Testis (tissue), 3 donors: ENCODE data around the gene HERC4. TPM values are rescaled to one million over a fixed set of nuclear protein-coding genes. Genes with fewer than 3 reads are reported as not detected.

Experiments
- DNase-seq: peaks from one replicate; pipeline ENCODE4 v3.0.0-alpha.2; 2019
- H3K27ac ChIP-seq, 2 donors: fragments of 200-600 bp; sonication (generic); one replicate each; pipeline ENCODE4 v1.5.1; 2019
- H3K27me3 ChIP-seq: fragments of 200-600 bp; sonication (generic); one replicate; pipeline ENCODE4 v1.5.1; 2019
- H3K36me3 ChIP-seq: fragments of 200-600 bp; sonication (generic); one replicate; pipeline ENCODE4 v1.5.1; 2017; ENCODE audit warnings: low read depth; ENCODE audit errors: missing control alignments
- H3K4me1 ChIP-seq: fragments of 200-600 bp; sonication (generic); one replicate; pipeline ENCODE4 v1.5.1; 2019
- H3K4me3 ChIP-seq, 2 donors: fragments of 200-600 bp; sonication (generic); one replicate each; pipeline ENCODE4 v1.5.1; 2017 to 2019
- H3K9me3 ChIP-seq: fragments of 200-600 bp; sonication (generic); one replicate; pipeline ENCODE4 v1.5.1; 2017
- POLR2A ChIP-seq: fragments of 450-650 bp; IDR thresholded peaks from one replicate; pipeline ENCODE4 v1.6.1; 2017; ENCODE audit warnings: antibody characterized with exemption, mild to moderate bottlenecking, moderate library complexity
- WGBS, 2 donors: methylation state at CpG; one replicate each; pipeline ENCODE4 v1.1.5; 2018; 5-methylcytosine and 5-hydroxymethylcytosine counted together
- intact Hi-C: fragments of 100-400 bp; cut with DNase I; formaldehyde crosslinking; loops from one replicate; pipeline ENCODE4 v1.15.1; 2023; ENCODE audit warnings: low total_unique reads
- polyA plus RNA-seq: library from polyadenylated mRNA; stranded (reverse); fragments of 350-450 nt; fragmentation: Illumina TruSeq; extraction: RNeasy Lipid Tissue Mini Kit (QIAGEN cat#74804); gene quantifications from one replicate; pipeline ENCODE4 v1.2.3, GENCODE V29; 2014; ENCODE audit warnings: low read depth, low replicate concordance; ENCODE audit not compliant: insufficient read depth
- total RNA-seq, 2 donors: library from RNA; depleted of rRNA; stranded (reverse); fragments of >200 nt; gene quantifications; one replicate each; pipeline ENCODE4 v1.2.3, GENCODE V29; 2016
- TF ChIP-seq, protein P1 (sequence below), 3 experiments: fragments of 450-650 bp in 2 of 3; fragments of 200-600 bp in 1 of 3; sonication (generic) in 1 of 3; IDR thresholded peaks; one replicate each; pipeline ENCODE4 v1.5.1; 2016 to 2019; ENCODE audit warnings: antibody characterized with exemption in 3 of 3, mild to moderate bottlenecking in 2 of 3, moderate library complexity in 1 of 3

The HERC4 gene
- total and polyA plus RNA-seq, 3 donors from 2014 or later, result 30.5 to 79.1 (median 67.3) TPM

GRCh38 chr10:68099736-68100135 is 24.7 kb upstream of the HERC4 start:
- intact Hi-C loops, result no loop called here
- TF ChIP-seq, protein P1, sequence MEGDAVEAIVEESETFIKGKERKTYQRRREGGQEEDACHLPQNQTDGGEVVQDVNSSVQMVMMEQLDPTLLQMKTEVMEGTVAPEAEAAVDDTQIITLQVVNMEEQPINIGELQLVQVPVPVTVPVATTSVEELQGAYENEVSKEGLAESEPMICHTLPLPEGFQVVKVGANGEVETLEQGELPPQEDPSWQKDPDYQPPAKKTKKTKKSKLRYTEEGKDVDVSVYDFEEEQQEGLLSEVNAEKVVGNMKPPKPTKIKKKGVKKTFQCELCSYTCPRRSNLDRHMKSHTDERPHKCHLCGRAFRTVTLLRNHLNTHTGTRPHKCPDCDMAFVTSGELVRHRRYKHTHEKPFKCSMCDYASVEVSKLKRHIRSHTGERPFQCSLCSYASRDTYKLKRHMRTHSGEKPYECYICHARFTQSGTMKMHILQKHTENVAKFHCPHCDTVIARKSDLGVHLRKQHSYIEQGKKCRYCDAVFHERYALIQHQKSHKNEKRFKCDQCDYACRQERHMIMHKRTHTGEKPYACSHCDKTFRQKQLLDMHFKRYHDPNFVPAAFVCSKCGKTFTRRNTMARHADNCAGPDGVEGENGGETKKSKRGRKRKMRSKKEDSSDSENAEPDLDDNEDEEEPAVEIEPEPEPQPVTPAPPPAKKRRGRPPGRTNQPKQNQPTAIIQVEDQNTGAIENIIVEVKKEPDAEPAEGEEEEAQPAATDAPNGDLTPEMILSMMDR (IDR thresholded peaks at IDR 0.05), result no peak
- TF ChIP-seq POLR2A, result no peak
- Histone ChIP-seq H3K27ac (no peak overlapping the region), H3K4me3 (no peak overlapping the region), H3K27me3 (no peaks in the 10 kb centered on the region), H3K36me3 (no peaks in the 10 kb centered on the region), H3K4me1 (no peaks in the 10 kb centered on the region), H3K9me3 (no peaks in the 10 kb centered on the region)
- no peak for DNase-seq
- WGBS, 2 donors, result 93 to 95% methylated on average over 3 of the region's 3 CpGs

DNA sequence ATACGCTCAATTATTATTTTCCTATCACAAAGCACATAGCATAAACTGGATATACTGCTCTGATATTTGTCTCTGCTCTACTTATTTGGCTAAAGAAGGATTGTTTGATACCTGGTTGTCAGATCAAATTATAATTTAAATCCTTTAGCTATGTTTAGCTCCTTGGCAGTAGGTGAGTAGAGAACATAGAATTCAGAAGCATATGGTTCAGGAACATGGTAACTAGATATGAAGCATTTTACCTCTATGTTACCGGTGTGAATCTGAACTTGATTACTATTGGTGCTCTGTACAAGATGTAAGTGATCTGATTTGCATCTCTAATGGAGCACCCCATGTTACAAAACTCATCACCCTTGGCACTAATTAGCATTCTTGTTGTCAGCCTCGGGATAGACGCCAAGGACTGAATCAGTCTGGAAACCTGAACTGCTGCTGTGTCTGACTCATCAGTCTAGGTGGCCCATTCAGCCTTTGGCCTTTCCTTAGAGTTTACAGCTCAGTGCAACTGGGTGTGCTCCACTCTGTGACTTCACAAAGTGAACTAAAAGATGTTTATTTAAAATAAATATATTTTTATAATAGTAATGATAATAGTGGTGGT is 21.9 kb upstream of the HERC4 start:
- intact Hi-C loops, result no loop called here
- H3K4me3 ChIP-seq, result no peak overlapping the region
- DNase-seq, result no peak
- H3K4me1 ChIP-seq, result no peaks in the 10 kb centered on the region
- H3K27ac ChIP-seq, result no peak overlapping the region
- H3K9me3 ChIP-seq, result no peaks in the 10 kb centered on the region
- TF ChIP-seq, protein P1 (IDR thresholded peaks at IDR 0.05), result no peak
- no peak for TF ChIP-seq POLR2A
- no peaks in the 10 kb centered on the region for H3K36me3 ChIP-seq
- H3K27me3 ChIP-seq, result no peaks in the 10 kb centered on the region
- WGBS, 2 donors, result 61 to 70% methylated on average over 4 of the region's 4 CpGs

DNA sequence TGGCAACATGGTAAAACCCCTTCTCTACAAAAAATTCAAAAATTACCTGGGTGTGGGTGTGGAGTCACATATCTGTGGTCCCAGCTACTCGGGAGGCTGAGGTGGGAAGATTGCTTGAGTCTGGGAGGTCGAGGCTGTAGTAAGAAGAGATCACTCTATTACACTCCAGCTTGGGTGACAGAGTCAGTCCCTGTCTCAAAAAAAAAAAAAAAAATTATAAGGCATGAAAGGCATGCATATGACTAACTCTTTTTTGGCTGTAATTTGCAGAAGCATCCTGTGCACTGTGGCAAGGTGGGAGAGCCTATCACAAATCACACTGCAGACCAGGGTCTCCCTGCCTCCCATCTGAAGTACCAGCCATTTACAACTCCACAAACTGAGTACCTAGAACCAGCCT is 20.1 kb upstream of the HERC4 start:
- Histone ChIP-seq H3K27me3 (no peaks in the 10 kb centered on the region), H3K4me1 (no peaks in the 10 kb centered on the region), H3K4me3 (no peak overlapping the region), H3K36me3 (no peaks in the 10 kb centered on the region), H3K9me3 (no peaks in the 10 kb centered on the region), H3K27ac (no peak overlapping the region)
- TF ChIP-seq, protein P1 (IDR thresholded peaks at IDR 0.05), result no peak
- TF ChIP-seq POLR2A, result no peak
- intact Hi-C loops, result no loop called here
- 77 to 84% methylated on average over 2 of the region's 2 CpGs for WGBS, 2 donors
- DNase-seq, result no peak

DNA sequence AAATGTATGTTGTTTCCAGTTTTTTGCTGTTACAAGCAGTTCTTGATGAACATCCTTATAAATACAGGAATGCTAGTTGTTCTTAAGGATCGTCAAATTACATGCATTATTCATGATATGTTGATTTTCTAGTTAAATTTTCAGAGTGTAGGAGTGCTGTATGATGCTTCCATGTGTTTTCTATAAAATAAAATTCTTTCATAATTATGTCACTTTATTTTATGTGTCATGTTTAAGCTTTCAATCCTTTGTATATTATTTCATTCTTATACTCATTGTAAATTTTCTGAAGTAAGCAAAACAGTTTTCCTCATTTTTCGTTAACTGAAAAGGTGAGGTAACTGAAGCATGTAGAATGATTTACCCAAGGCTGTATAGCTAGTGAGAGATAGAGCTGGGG is 17.4 kb upstream of the HERC4 start:
- Histone ChIP-seq H3K4me1 (no peaks in the 10 kb centered on the region), H3K4me3 (no peak overlapping the region), H3K27ac (no peak overlapping the region), H3K27me3 (no peaks in the 10 kb centered on the region), H3K9me3 (no peaks in the 10 kb centered on the region), H3K36me3 (no peaks in the 10 kb centered on the region)
- intact Hi-C loops, result no loop called here
- no peak for DNase-seq
- 91 to 95% methylated on average over 2 of the region's 2 CpGs for WGBS, 2 donors
- TF ChIP-seq, protein P1 (IDR thresholded peaks at IDR 0.05), result no peak
- no peak for TF ChIP-seq POLR2A

DNA sequence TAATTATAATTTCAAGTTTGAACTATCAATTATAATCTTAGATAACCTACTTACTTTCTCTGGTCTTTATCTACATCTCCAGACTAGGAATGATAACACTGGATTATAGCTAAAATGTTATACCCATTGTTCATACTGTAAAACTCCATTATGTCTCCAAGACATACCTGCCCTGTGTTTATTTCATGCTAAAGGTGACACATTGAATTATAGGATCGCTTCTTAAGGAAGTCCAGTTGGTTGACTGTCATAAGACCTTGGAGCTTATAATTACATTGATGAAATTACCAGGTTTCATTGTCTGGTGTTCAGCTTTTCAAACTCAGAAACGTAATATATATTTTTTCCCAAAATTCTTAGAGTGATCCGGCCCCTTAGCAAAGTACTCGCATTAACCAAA is 15.5 kb upstream of the HERC4 start:
- 76 to 78% methylated on average over 4 of the region's 4 CpGs for WGBS, 2 donors
- H3K9me3 ChIP-seq, result no peaks in the 10 kb centered on the region
- no peaks in the 10 kb centered on the region for H3K36me3 ChIP-seq

More for the DNA sequence above, 15.5 kb upstream of the HERC4 start:
- H3K4me1 ChIP-seq, result no peaks in the 10 kb centered on the region
- H3K4me3 ChIP-seq, result no peak overlapping the region
- intact Hi-C loops, result no loop called here
- no peaks in the 10 kb centered on the region for H3K27me3 ChIP-seq
- TF ChIP-seq, protein P1 (IDR thresholded peaks at IDR 0.05), result no peak
- no peak for TF ChIP-seq POLR2A
- DNase-seq, result no peak
- H3K27ac ChIP-seq, result no peak overlapping the region
